SK-N-SH treated with all-trans-retinoic acid at 6 μM for 48 hours (cell line): ENCODE data around the gene KIF21A.

Source experiments
- ATAC-seq: fragments of 200-7000 bp; cut with Tn5 transposase; 3 replicates; pipeline ENCODE4 v1.9.1; 2020; ENCODE audit warnings: mild to moderate bottlenecking, moderate library complexity
- ARNTL ChIP-seq: fragments of 450-650 bp; formaldehyde crosslinking; IDR thresholded peaks from 2 replicates; pipeline ENCODE4 v1.5.0; 2020; ENCODE audit warnings: low read depth, mild to moderate bottlenecking, moderate library complexity, borderline replicate concordance
- BACH2 ChIP-seq: fragments of 250-450 bp; sonication (Bioruptor Pico); IDR thresholded peaks from 2 replicates; pipeline ENCODE4 v1.9.0; 2021; ENCODE audit warnings: mild to moderate bottlenecking, borderline replicate concordance
- CREB5 ChIP-seq: fragments of 250-450 bp; sonication (Bioruptor Pico); IDR thresholded peaks from 2 replicates; pipeline ENCODE4 v1.5.1; 2020; ENCODE audit warnings: low read depth, mild to moderate bottlenecking, moderate library complexity
- CSDC2 ChIP-seq: fragments of 250-450 bp; sonication (Bioruptor Pico); IDR thresholded peaks from 2 replicates; pipeline ENCODE4 v1.5.0; 2020; ENCODE audit warnings: mild to moderate bottlenecking, moderate library complexity
- ESRRG ChIP-seq: fragments of 250-450 bp; sonication (Bioruptor Pico); IDR thresholded peaks from 2 replicates; pipeline ENCODE4 v1.6.1; 2021; ENCODE audit warnings: mild to moderate bottlenecking
- GLIS3 ChIP-seq: fragments of 250-450 bp; sonication (Bioruptor Pico); IDR thresholded peaks from 2 replicates; pipeline ENCODE4 v1.5.0; 2020; ENCODE audit warnings: mild to moderate bottlenecking, moderate library complexity
- ISL1 ChIP-seq: fragments of 250-450 bp; sonication (Bioruptor Pico); IDR thresholded peaks from 2 replicates; pipeline ENCODE4 v2.1.2; 2022; ENCODE audit warnings: mild to moderate bottlenecking, moderate library complexity
- OSR1 ChIP-seq: fragments of 250-450 bp; sonication (Bioruptor Pico); IDR thresholded peaks from 2 replicates; pipeline ENCODE4 v1.8.0; 2022; ENCODE audit warnings: moderate library complexity, mild to moderate bottlenecking, inconsistent platforms
- PATZ1 ChIP-seq: fragments of 250-450 bp; sonication (Bioruptor Pico); IDR thresholded peaks from 2 replicates; pipeline ENCODE4 v1.8.0; 2020; ENCODE audit warnings: mild to moderate bottlenecking, moderate library complexity, borderline replicate concordance
- POU6F1 ChIP-seq: fragments of 250-450 bp; sonication (Bioruptor Pico); IDR thresholded peaks from 2 replicates; pipeline ENCODE4 v1.8.0; 2021; ENCODE audit warnings: low read depth, mild to moderate bottlenecking, moderate library complexity, borderline replicate concordance
- PPARA ChIP-seq: fragments of 250-450 bp; sonication (Bioruptor Pico); IDR thresholded peaks from 2 replicates; pipeline ENCODE4 v1.5.0; 2020; ENCODE audit warnings: mild to moderate bottlenecking, borderline replicate concordance
- RARB ChIP-seq: fragments of 250-450 bp; sonication (Bioruptor Pico); IDR thresholded peaks from 2 replicates; pipeline ENCODE4 v1.8.0; 2021; ENCODE audit warnings: mild to moderate bottlenecking, moderate library complexity
- SNAI2 ChIP-seq: fragments of 250-450 bp; sonication (Bioruptor Pico); IDR thresholded peaks from 2 replicates; pipeline ENCODE4 v1.5.0; 2020; ENCODE audit warnings: mild to moderate bottlenecking, moderate library complexity
- TCF4 ChIP-seq: fragments of 250-450 bp; sonication (Bioruptor Pico); IDR thresholded peaks from 2 replicates; pipeline ENCODE4 v1.8.0; 2021; ENCODE audit warnings: mild to moderate bottlenecking, moderate library complexity, borderline replicate concordance
- TOX ChIP-seq: fragments of 250-450 bp; sonication (Bioruptor Pico); IDR thresholded peaks from 2 replicates; pipeline ENCODE4 v1.8.0; 2021; ENCODE audit warnings: mild to moderate bottlenecking, moderate library complexity, borderline replicate concordance
- ZC3H10 ChIP-seq: fragments of 250-450 bp; sonication (Bioruptor Pico); IDR thresholded peaks from 2 replicates; pipeline ENCODE4 v1.5.1; 2021; ENCODE audit warnings: mild to moderate bottlenecking, moderate library complexity
- ZFP3 ChIP-seq: fragments of 250-450 bp; sonication (Bioruptor Pico); IDR thresholded peaks from 2 replicates; pipeline ENCODE4 v1.5.0; 2020; ENCODE audit warnings: mild to moderate bottlenecking, moderate library complexity
- ZFP30 ChIP-seq: fragments of 450-650 bp; formaldehyde crosslinking; IDR thresholded peaks from 2 replicates; pipeline ENCODE4 v1.5.0; 2022; ENCODE audit warnings: mild to moderate bottlenecking, moderate library complexity
- ZNF565 ChIP-seq: fragments of 450-650 bp; formaldehyde crosslinking; conservative IDR thresholded peaks from 2 replicates; pipeline ENCODE4 v1.5.0; 2020; ENCODE audit warnings: low read depth, mild to moderate bottlenecking, moderate library complexity
- ZNF70 ChIP-seq: fragments of 450-650 bp; formaldehyde crosslinking; IDR thresholded peaks from 2 replicates; pipeline ENCODE4 v1.5.0; 2020; ENCODE audit warnings: mild to moderate bottlenecking, moderate library complexity
- ZNF8 ChIP-seq: fragments of 450-650 bp; formaldehyde crosslinking; IDR thresholded peaks from 2 replicates; pipeline ENCODE4 v1.5.0; 2020; ENCODE audit warnings: mild to moderate bottlenecking, moderate library complexity
- TF ChIP-seq, protein P1 (sequence below): fragments of 250-450 bp; sonication (Bioruptor Pico); IDR thresholded peaks from 2 replicates; pipeline ENCODE4 v1.5.1; 2021; ENCODE audit warnings: mild to moderate bottlenecking, moderate library complexity

The KIF21A gene

GRCh38 chr12:39364196-39364595, 78.7 kb downstream of the KIF21A start:
- no peak for TF ChIP-seq PPARA
- TF ChIP-seq TCF4 (CRISPR knock-in tag) = no peak
- TF ChIP-seq ZNF8 = no peak
- no peak for TF ChIP-seq ARNTL (CRISPR knock-in tag)
- no peak for TF ChIP-seq ESRRG (CRISPR knock-in tag)
- no peak for TF ChIP-seq ISL1 (CRISPR knock-in tag)
- TF ChIP-seq RARB (CRISPR knock-in tag) = no peak
- TF ChIP-seq PATZ1 (CRISPR knock-in tag) = no peak
- ATAC-seq = no peak

DNA sequence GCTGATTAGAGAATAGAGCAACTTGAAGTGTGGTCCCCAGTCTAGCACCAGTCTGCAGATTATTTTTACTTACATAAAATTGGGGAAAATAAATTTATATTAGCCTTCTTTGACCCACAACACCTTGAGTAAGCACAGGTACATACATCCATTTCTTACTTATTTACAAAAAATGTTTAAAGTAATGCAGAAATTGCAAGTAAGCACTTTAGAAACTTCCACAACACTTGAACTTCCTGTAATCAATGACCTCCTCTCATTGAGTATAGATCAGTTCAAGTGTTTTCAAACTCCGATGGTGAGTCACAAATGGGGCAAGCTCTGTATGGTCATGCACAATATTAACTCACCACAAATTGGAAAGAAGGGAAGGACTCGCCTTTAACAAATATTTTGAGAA, 83.3 kb downstream of the KIF21A start:
- ATAC-seq = no peak
- TF ChIP-seq ISL1 (CRISPR knock-in tag) = no peak
- TF ChIP-seq ESRRG (CRISPR knock-in tag) = no peak
- TF ChIP-seq, protein P1, sequence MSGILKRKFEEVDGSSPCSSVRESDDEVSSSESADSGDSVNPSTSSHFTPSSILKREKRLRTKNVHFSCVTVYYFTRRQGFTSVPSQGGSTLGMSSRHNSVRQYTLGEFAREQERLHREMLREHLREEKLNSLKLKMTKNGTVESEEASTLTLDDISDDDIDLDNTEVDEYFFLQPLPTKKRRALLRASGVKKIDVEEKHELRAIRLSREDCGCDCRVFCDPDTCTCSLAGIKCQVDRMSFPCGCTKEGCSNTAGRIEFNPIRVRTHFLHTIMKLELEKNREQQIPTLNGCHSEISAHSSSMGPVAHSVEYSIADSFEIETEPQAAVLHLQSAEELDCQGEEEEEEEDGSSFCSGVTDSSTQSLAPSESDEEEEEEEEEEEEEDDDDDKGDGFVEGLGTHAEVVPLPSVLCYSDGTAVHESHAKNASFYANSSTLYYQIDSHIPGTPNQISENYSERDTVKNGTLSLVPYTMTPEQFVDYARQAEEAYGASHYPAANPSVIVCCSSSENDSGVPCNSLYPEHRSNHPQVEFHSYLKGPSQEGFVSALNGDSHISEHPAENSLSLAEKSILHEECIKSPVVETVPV (CRISPR knock-in tag) = no peak
- TF ChIP-seq BACH2 = no peak
- no peak for TF ChIP-seq PPARA
- TF ChIP-seq ZC3H10 = no peak
- TF ChIP-seq PATZ1 (CRISPR knock-in tag) = no peak
- TF ChIP-seq CSDC2 (CRISPR knock-in tag) = no peak
- TF ChIP-seq TOX (CRISPR knock-in tag) = no peak
- TF ChIP-seq ZNF70 = no peak
- no peak for TF ChIP-seq RARB (CRISPR knock-in tag)
- TF ChIP-seq SNAI2 (CRISPR knock-in tag) = no peak
- no peak for TF ChIP-seq ZNF565 (CRISPR knock-in tag)
- no peak for TF ChIP-seq CREB5
- TF ChIP-seq ZFP3 (CRISPR knock-in tag) = no peak
- TF ChIP-seq ARNTL (CRISPR knock-in tag) = no peak
- TF ChIP-seq OSR1 = no peak
- TF ChIP-seq GLIS3 (CRISPR knock-in tag) = no peak
- TF ChIP-seq, all 23 proteins: peak for 0

GRCh38 chr12:39357041-39357440, 85.9 kb downstream of the KIF21A start:
- ATAC-seq = no peak
- TF ChIP-seq ZFP3 (CRISPR knock-in tag) (no peak), TOX (CRISPR knock-in tag) (no peak), ESRRG (CRISPR knock-in tag) (no peak), ZNF70 (no peak), ZC3H10 (no peak), ZFP30 (no peak), TCF4 (CRISPR knock-in tag) (no peak), ISL1 (CRISPR knock-in tag) (no peak), OSR1 (no peak), CREB5 (no peak), SNAI2 (CRISPR knock-in tag) (no peak), POU6F1 (CRISPR knock-in tag) (no peak), GLIS3 (CRISPR knock-in tag) (no peak), PPARA (no peak)
